Prostate gland (tissue), 2 donors: Measurements from ENCODE around the gene TKTL1.

ENCODE experiments used
- CTCF ChIP-seq, 4 experiments: fragments of 200-600 bp in 2 of 4; fragments of 450-650 bp in 2 of 4; sonication (generic) in 2 of 4; IDR thresholded peaks; 1 replicate in 3 of 4; 2 replicates in 1 of 4; pipeline ENCODE4 v1.5.1; 2016 to 2019; ENCODE audit warnings: antibody characterized with exemption in 4 of 4, mild to moderate bottlenecking in 2 of 4, moderate library complexity in 2 of 4
- POLR2AphosphoS5 ChIP-seq: sonication (generic); formaldehyde crosslinking; IDR thresholded peaks from one replicate; pipeline ENCODE4 v1.6.1; 2017; ENCODE audit warnings: antibody characterized with exemption

GRCh38 chrX:154360155-154360713, 64.6 kb downstream of the TKTL1 start:
- TF ChIP-seq CTCF (IDR thresholded peaks at IDR 0.05) (no peak), POLR2AphosphoS5 (no peak)
